K562 (cell line): ENCODE data around the gene TOR3A. TPM values are rescaled to one million over a fixed set of nuclear protein-coding genes. Genes with fewer than 3 reads are reported as not detected.

Source experiments
- ATAC-seq: fragments of 200-7000 bp; cut with Tn5 transposase; 3 replicates; pipeline ENCODE4 v1.9.1; 2020; ENCODE audit warnings: moderate library complexity
- BruUV-seq: library from RNA; stranded (reverse); fragments of 400-500 nt; replicated peaks from 2 replicates; lab custom pipeline; 2021; lab: Mats Ljungman, UMichigan
- CTCF ChIA-PET: fragments of 300-600 bp; formaldehyde crosslinking; extraction: SDS; loops from one replicate; lab custom pipeline; 2021; ENCODE audit warnings: low intra/inter-chr PET ratio; lab: Yijun Ruan, JAX
- POLR2A ChIA-PET: fragments of 300-600, 350-650 bp; sonication (Branson Sonifier 250); formaldehyde crosslinking; extraction: SDS; loops from one replicate; lab custom pipeline; 2021; ENCODE audit warnings: antibody characterized with exemption, inconsistent platforms; lab: Yijun Ruan, JAX
- DNase-seq, 4 experiments: peaks; one replicate each; pipeline versions ENCODE4 v3.0.0 to v3.0.0-alpha.2; 2011 to 2018; ENCODE audit warnings: low spot score in 3 of 4, mixed read lengths in 3 of 4; ENCODE audit errors: extremely low read depth in 1 of 4
- FAIRE-seq: peaks from 2 replicates; lab custom pipeline; 2011; peaks lifted over from hg19 to GRCh38; lab: Jason Lieb, UNC
- H2AFZ ChIP-seq: 2 replicates; pipeline ENCODE4 v1.6.0; 2011; ENCODE audit warnings: low read depth, low read length, control low read depth, inconsistent platforms
- H3K27ac ChIP-seq: fragments of 200-600 bp; 3 replicates; pipeline ENCODE4 v1.8.0; 2011; ENCODE audit warnings: low read depth, mild to moderate bottlenecking, control low read depth, inconsistent platforms, low read length, moderate library complexity, mixed read lengths; ENCODE audit errors: extremely low read depth
- H3K27me3 ChIP-seq, 2 experiments: fragments of 300-600 bp in 1 of 2; 2 replicates in 1 of 2; 3 replicates in 1 of 2; pipeline versions ENCODE4 v1.6.0 to v1.8.0; 2011; ENCODE audit warnings: inconsistent platforms in 2 of 2, low read length in 2 of 2, mild to moderate bottlenecking in 1 of 2, mixed read lengths in 1 of 2, moderate library complexity in 1 of 2; ENCODE audit not compliant: control insufficient read depth in 2 of 2, insufficient read depth in 2 of 2
- H3K36me3 ChIP-seq: fragments of 300-600 bp; 3 replicates; pipeline ENCODE4 v1.8.0; 2011; ENCODE audit warnings: mild to moderate bottlenecking, low read length, inconsistent platforms; ENCODE audit not compliant: control insufficient read depth, insufficient read depth
- H3K4me1 ChIP-seq, 2 experiments: fragments of 200-600 bp in 1 of 2; replicated peaks in 1 of 2; 2 replicates in 1 of 2; 3 replicates in 1 of 2; pipeline versions ENCODE4 v1.5.1 to v1.8.0; 2011; ENCODE audit warnings: inconsistent platforms in 2 of 2, low read length in 2 of 2, mild to moderate bottlenecking in 1 of 2, mixed read lengths in 1 of 2, moderate library complexity in 1 of 2; ENCODE audit not compliant: control insufficient read depth in 2 of 2, insufficient read depth in 2 of 2
- H3K4me2 ChIP-seq: 2 replicates; pipeline ENCODE4 v1.6.1; 2011; ENCODE audit warnings: low read length, control low read depth, inconsistent platforms, mixed read lengths; ENCODE audit not compliant: insufficient read depth
- H3K4me3 ChIP-seq: fragments of 200-600 bp; sonication (generic), shearing (Covaris generic); 2 replicates; pipeline ENCODE4 v1.5.1; 2016; ENCODE audit warnings: control low read depth, inconsistent platforms
- H3K79me2 ChIP-seq: fragments of 200-600 bp; 3 replicates; pipeline ENCODE4 v1.8.0; 2011; ENCODE audit warnings: low read length, inconsistent platforms; ENCODE audit not compliant: control insufficient read depth, insufficient read depth
- H3K9ac ChIP-seq, 2 experiments: 2 replicates each; pipeline versions ENCODE4 v1.6.0 to v1.6.1; 2011; ENCODE audit warnings: low read depth in 2 of 2, low read length in 2 of 2, control low read depth in 1 of 2, inconsistent platforms in 1 of 2, mild to moderate bottlenecking in 1 of 2, mixed read lengths in 1 of 2; ENCODE audit not compliant: insufficient read depth in 1 of 2
- H3K9me1 ChIP-seq: one replicate; pipeline ENCODE4 v1.6.0; 2011; ENCODE audit warnings: inconsistent platforms, mild to moderate bottlenecking, low read length, moderate library complexity; ENCODE audit not compliant: control insufficient read depth, insufficient read depth
- H3K9me3 ChIP-seq: replicated peaks from 2 replicates; pipeline ENCODE4 v1.5.1; 2011; ENCODE audit warnings: low read depth, low read length, inconsistent platforms; ENCODE audit not compliant: control insufficient read depth, insufficient read depth
- H4K20me1 ChIP-seq: replicated peaks from 2 replicates; pipeline ENCODE4 v1.6.1; 2011; ENCODE audit warnings: low read length, inconsistent platforms, mixed read lengths; ENCODE audit not compliant: control insufficient read depth, insufficient read depth
- TGIF2 ChIP-seq: sonication (generic); formaldehyde crosslinking; IDR thresholded peaks from 2 replicates; pipeline ENCODE4 v1.8.1; 2022; ENCODE audit warnings: mild to moderate bottlenecking, missing genetic modification reagents, moderate library complexity
- ZNF766 ChIP-seq: fragments of 200-800 bp; sonication (Bioruptor generic); conservative IDR thresholded peaks from 2 replicates; pipeline ENCODE4 v1.6.1; 2016; ENCODE audit warnings: missing genetic modification characterization, missing compliant biosample characterization
- WGBS: fragments of 100-300 bp; shearing (Covaris generic); methylation state at CpG from one replicate; pipeline ENCODE4 v1.1.6; 2016; ENCODE audit warnings: low coverage, mixed read lengths; ENCODE audit not compliant: insufficient coverage; ENCODE audit errors: missing lambda C conversion rate; 5-methylcytosine and 5-hydroxymethylcytosine counted together
- in situ Hi-C: fragments of 300-500 bp; cut with MboI; formaldehyde crosslinking; loops from 4 replicates; pipeline ENCODE4 v1.15.0; 2018; ENCODE audit warnings: inconsistent platforms, mixed read lengths
- intact Hi-C: fragments of 100-400 bp; cut with micrococcal nuclease; formaldehyde crosslinking; loops from 2 replicates; pipeline ENCODE4 v1.14.2; 2022
- polyA plus RNA-seq, 8 experiments: library from polyadenylated mRNA; depleted of rRNA in 4 of 8; stranded (reverse) in 5 of 8; unstranded in 3 of 8; fragments of >200 nt; fragmentation: Nextera tagmentation in 2 of 8; fragmentation: Illumina TruSeq in 1 of 8; extraction: Ambion mirVana in 2 of 8; extraction: Trizol in 1 of 8; gene quantifications; 2 replicates each; pipeline versions ENCODE4 v1.2.1 to v1.2.3, GENCODE V29; 2011 to 2014; ENCODE audit warnings: inconsistent platforms in 1 of 8, missing spikeins in 1 of 8
- total RNA-seq, 7 experiments: library from RNA; depleted of rRNA in 6 of 7; stranded (reverse); fragments of >200 nt in 6 of 7; fragmentation: Illumina TruSeq in 2 of 7; extraction: Trizol in 2 of 7; gene quantifications; 2 replicates each; pipeline versions ENCODE4 v1.2.1 to v1.2.3, GENCODE V29; 2011 to 2021; ENCODE audit warnings: low replicate concordance in 1 of 7
- TF ChIP-seq, protein P1 (sequence below): fragments of 450-650 bp; IDR thresholded peaks from 2 replicates; pipeline ENCODE4 v1.6.1; 2017; ENCODE audit warnings: antibody characterized with exemption
- TF ChIP-seq, protein P2 (sequence below), 3 experiments: IDR thresholded peaks in 2 of 3; conservative IDR thresholded peaks in 1 of 3; 2 replicates each; pipeline ENCODE4 v1.5.1; 2011 to 2012; ENCODE audit warnings: low read length in 3 of 3, mild to moderate bottlenecking in 3 of 3, control low read depth in 2 of 3, improper control_type of control experiment in 1 of 3, inconsistent platforms in 1 of 3, low read depth in 1 of 3, mixed read lengths in 1 of 3, moderate library complexity in 1 of 3; ENCODE audit not compliant: insufficient read depth in 2 of 3
- TF ChIP-seq, protein P3 (sequence below): fragments of 200-400 bp; formaldehyde crosslinking; IDR thresholded peaks from 2 replicates; pipeline ENCODE4 v1.6.1; 2017; ENCODE audit warnings: mild to moderate bottlenecking, low read depth, low read length, moderate library complexity
- TF ChIP-seq, protein P4 (sequence below): fragments of 450-650 bp; IDR thresholded peaks from 2 replicates; pipeline ENCODE4 v1.6.1; 2018; ENCODE audit warnings: mild to moderate bottlenecking, low read depth; ENCODE audit not compliant: partially characterized antibody
- TF ChIP-seq, protein P5 (sequence below): fragments of 250-450 bp; sonication (Bioruptor Pico); IDR thresholded peaks from 2 replicates; pipeline ENCODE4 v1.9.0; 2021; ENCODE audit warnings: mild to moderate bottlenecking, inconsistent platforms
- TF ChIP-seq, protein P6 (sequence below): sonication (generic); formaldehyde crosslinking; IDR thresholded peaks from 2 replicates; pipeline ENCODE4 v1.5.0; 2020; ENCODE audit warnings: missing genetic modification reagents

TOR3A gene
- total and polyA plus RNA-seq, 9 of the 15 experiments (the other 6 are each of a cell fraction or from before 2014, with no cell fraction given) = 7.9 to 94.5 (median 39.7) TPM

DNA sequence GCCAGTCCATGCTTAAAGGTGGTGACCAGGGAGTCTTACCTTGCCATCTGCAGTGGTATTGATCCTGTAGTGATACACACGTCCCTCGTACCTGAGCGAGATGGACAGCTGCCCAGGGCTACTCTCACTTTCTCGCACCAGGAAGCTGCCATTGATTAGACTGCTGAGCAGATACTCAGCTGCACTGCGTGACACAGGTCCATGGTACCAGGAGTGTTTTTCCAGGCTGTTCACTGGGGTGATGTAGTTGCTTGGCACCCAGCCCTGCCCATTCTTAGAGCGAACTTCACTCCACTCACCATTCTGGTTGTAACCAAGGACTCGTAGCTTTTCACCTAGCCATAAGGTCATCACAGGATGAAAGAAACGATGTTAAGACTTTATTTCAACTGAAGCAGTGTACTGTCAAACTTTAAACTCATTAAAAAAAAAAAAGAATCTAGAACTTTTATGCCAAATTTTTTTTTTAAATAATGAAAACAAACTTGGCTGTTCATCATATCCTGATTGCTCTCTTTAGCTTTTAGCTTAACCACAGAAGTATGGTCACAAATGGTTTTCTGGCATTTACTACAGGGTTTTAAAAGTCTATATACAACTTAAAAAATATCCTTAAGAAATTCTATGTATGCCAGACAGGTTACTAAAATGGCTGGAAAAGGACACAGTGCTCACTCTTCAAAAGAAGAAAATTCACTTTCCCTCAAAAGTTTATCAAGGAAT is 44.6 kb downstream of the TOR3A start:
- no peak overlapping the region for H3K9ac ChIP-seq
- TF ChIP-seq, protein P1, sequence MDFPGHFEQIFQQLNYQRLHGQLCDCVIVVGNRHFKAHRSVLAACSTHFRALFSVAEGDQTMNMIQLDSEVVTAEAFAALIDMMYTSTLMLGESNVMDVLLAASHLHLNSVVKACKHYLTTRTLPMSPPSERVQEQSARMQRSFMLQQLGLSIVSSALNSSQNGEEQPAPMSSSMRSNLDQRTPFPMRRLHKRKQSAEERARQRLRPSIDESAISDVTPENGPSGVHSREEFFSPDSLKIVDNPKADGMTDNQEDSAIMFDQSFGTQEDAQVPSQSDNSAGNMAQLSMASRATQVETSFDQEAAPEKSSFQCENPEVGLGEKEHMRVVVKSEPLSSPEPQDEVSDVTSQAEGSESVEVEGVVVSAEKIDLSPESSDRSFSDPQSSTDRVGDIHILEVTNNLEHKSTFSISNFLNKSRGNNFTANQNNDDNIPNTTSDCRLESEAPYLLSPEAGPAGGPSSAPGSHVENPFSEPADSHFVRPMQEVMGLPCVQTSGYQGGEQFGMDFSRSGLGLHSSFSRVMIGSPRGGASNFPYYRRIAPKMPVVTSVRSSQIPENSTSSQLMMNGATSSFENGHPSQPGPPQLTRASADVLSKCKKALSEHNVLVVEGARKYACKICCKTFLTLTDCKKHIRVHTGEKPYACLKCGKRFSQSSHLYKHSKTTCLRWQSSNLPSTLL = no peak
- TF ChIP-seq TGIF2 (CRISPR knock-in tag) = no peak
- TF ChIP-seq, protein P2, sequence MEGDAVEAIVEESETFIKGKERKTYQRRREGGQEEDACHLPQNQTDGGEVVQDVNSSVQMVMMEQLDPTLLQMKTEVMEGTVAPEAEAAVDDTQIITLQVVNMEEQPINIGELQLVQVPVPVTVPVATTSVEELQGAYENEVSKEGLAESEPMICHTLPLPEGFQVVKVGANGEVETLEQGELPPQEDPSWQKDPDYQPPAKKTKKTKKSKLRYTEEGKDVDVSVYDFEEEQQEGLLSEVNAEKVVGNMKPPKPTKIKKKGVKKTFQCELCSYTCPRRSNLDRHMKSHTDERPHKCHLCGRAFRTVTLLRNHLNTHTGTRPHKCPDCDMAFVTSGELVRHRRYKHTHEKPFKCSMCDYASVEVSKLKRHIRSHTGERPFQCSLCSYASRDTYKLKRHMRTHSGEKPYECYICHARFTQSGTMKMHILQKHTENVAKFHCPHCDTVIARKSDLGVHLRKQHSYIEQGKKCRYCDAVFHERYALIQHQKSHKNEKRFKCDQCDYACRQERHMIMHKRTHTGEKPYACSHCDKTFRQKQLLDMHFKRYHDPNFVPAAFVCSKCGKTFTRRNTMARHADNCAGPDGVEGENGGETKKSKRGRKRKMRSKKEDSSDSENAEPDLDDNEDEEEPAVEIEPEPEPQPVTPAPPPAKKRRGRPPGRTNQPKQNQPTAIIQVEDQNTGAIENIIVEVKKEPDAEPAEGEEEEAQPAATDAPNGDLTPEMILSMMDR (IDR thresholded peaks at IDR 0.05 in 2 of 3, conservative IDR thresholded peaks at IDR 0.05 in 1 of 3; ENCODE audit: insufficient read depth in 2 of 3, low read depth in 1 of 3, low read length in 3 of 3) = no peak
- TF ChIP-seq ZNF766 (CRISPR knock-in tag) = no peak
- TF ChIP-seq, protein P3, sequence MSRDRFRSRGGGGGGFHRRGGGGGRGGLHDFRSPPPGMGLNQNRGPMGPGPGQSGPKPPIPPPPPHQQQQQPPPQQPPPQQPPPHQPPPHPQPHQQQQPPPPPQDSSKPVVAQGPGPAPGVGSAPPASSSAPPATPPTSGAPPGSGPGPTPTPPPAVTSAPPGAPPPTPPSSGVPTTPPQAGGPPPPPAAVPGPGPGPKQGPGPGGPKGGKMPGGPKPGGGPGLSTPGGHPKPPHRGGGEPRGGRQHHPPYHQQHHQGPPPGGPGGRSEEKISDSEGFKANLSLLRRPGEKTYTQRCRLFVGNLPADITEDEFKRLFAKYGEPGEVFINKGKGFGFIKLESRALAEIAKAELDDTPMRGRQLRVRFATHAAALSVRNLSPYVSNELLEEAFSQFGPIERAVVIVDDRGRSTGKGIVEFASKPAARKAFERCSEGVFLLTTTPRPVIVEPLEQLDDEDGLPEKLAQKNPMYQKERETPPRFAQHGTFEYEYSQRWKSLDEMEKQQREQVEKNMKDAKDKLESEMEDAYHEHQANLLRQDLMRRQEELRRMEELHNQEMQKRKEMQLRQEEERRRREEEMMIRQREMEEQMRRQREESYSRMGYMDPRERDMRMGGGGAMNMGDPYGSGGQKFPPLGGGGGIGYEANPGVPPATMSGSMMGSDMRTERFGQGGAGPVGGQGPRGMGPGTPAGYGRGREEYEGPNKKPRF = no peak
- TF ChIP-seq, protein P4, sequence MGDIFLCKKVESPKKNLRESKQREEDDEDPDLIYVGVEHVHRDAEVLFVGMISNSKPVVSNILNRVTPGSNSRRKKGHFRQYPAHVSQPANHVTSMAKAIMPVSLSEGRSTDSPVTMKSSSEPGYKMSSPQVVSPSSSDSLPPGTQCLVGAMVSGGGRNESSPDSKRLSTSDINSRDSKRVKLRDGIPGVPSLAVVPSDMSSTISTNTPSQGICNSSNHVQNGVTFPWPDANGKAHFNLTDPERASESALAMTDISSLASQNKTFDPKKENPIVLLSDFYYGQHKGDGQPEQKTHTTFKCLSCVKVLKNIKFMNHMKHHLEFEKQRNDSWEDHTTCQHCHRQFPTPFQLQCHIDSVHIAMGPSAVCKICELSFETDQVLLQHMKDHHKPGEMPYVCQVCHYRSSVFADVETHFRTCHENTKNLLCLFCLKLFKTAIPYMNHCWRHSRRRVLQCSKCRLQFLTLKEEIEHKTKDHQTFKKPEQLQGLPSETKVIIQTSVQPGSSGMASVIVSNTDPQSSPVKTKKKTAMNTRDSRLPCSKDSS = no peak
- TF ChIP-seq, protein P5, sequence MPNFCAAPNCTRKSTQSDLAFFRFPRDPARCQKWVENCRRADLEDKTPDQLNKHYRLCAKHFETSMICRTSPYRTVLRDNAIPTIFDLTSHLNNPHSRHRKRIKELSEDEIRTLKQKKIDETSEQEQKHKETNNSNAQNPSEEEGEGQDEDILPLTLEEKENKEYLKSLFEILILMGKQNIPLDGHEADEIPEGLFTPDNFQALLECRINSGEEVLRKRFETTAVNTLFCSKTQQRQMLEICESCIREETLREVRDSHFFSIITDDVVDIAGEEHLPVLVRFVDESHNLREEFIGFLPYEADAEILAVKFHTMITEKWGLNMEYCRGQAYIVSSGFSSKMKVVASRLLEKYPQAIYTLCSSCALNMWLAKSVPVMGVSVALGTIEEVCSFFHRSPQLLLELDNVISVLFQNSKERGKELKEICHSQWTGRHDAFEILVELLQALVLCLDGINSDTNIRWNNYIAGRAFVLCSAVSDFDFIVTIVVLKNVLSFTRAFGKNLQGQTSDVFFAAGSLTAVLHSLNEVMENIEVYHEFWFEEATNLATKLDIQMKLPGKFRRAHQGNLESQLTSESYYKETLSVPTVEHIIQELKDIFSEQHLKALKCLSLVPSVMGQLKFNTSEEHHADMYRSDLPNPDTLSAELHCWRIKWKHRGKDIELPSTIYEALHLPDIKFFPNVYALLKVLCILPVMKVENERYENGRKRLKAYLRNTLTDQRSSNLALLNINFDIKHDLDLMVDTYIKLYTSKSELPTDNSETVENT (CRISPR knock-in tag) = no peak
- TF ChIP-seq, protein P6, sequence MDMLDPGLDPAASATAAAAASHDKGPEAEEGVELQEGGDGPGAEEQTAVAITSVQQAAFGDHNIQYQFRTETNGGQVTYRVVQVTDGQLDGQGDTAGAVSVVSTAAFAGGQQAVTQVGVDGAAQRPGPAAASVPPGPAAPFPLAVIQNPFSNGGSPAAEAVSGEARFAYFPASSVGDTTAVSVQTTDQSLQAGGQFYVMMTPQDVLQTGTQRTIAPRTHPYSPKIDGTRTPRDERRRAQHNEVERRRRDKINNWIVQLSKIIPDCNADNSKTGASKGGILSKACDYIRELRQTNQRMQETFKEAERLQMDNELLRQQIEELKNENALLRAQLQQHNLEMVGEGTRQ (CRISPR knock-in tag) = no peak

More for the DNA sequence above, 44.6 kb downstream of the TOR3A start:
- H3K9me1 ChIP-seq = no peaks in the 10 kb centered on the region
- FAIRE-seq (no peak), ATAC-seq (no peak), DNase-seq (no peak)
- no peaks in the 10 kb centered on the region for H3K79me2 ChIP-seq
- POLR2A ChIA-PET = interaction anchor here (0.5 to 0.6 kb wide), 3 partner anchors 121 to 750 kb away, joined by 3 to 6 read pairs (median 4); no protein-coding TSS in a partner anchor
- 96% methylated on average over 8 of the region's 8 CpGs for WGBS
- CTCF ChIA-PET = no interaction called here
- H3K9me3 ChIP-seq = no peaks in the 10 kb centered on the region
- no peaks in the 10 kb centered on the region for H3K27me3 ChIP-seq
- H3K36me3 ChIP-seq = peaks cover 26% of the 10 kb centered on the region
- no peak overlapping the region for H3K4me2 ChIP-seq
- H3K4me1 ChIP-seq = peaks cover 9 to 15% of the 10 kb centered on the region in 2 experiments; a peak in 3 of 5 replicates
- BruUV-seq = no TSS peak
- no peak overlapping the region for H3K4me3 ChIP-seq
- H2AFZ ChIP-seq = no peak overlapping the region
- in situ Hi-C loops = loop anchor here (10.0 kb wide), 1 partner anchor 238 kb away; the partner anchor contains the start of gene AXDND1
- H3K27ac ChIP-seq = no peak overlapping the region
- H4K20me1 ChIP-seq = no peaks in the 10 kb centered on the region
- intact Hi-C loops = no loop called here
